Gastroesophageal sphincter (tissue), 3 donors: ENCODE results near the gene FBLN1.

ENCODE experiments used
- CTCF ChIP-seq, 4 experiments: fragments of 200-600 bp in 2 of 4; fragments of 450-650 bp in 2 of 4; sonication (generic) in 1 of 4; IDR thresholded peaks; one replicate each; pipeline ENCODE4 v1.5.1; 2017 to 2019; ENCODE audit warnings: antibody characterized with exemption in 4 of 4, mild to moderate bottlenecking in 2 of 4, moderate library complexity in 2 of 4
- EP300 ChIP-seq: sonication (generic); formaldehyde crosslinking; IDR thresholded peaks from one replicate; pipeline ENCODE4 v1.6.1; 2017; ENCODE audit warnings: antibody characterized with exemption, mild to moderate bottlenecking
- POLR2AphosphoS5 ChIP-seq: sonication (generic); formaldehyde crosslinking; IDR thresholded peaks from one replicate; pipeline ENCODE4 v1.6.1; 2017; ENCODE audit warnings: antibody characterized with exemption

GRCh38 chr22:45490836-45491235 lies 11.8 kb upstream of the FBLN1 start:
- TF ChIP-seq POLR2AphosphoS5, result no peak
- no peak for TF ChIP-seq CTCF (IDR thresholded peaks at IDR 0.05)
- no peak for TF ChIP-seq EP300
